ENCODE measurements around the gene ONECUT3. TPM values are rescaled to one million over a fixed set of nuclear protein-coding genes. Genes with fewer than 3 reads are reported as not detected.

ONECUT3 gene
- total RNA-seq, 4 donors from 2014 or later = not detected

- intact Hi-C loops (cut with DNase I; ENCODE audit: low total_unique reads) = no loop called here
- TF ChIP-seq POLR2A (IDR thresholded peaks at IDR 0.05) (no peak), CTCF (IDR thresholded peaks at IDR 0.05) (no peak)
- WGBS, 2 donors = 5 to 9% methylated on average over 12 of the region's 12 CpGs
Observed at GRCh38 chr19:1769645-1769985, 16.3 kb downstream of the ONECUT3 start.

GRCh38 chr19:1770866-1771576 is 17.7 kb downstream of the ONECUT3 start:
- WGBS, 2 donors = 86 to 89% methylated on average over 4 of the region's 4 CpGs
- no peak for DNase-seq (ENCODE audit: low spot score in 2 of 2)
- intact Hi-C loops (cut with DNase I; ENCODE audit: low total_unique reads) = no loop called here
- no peak overlapping the region for H3K4me3 ChIP-seq (ENCODE audit: low read depth, poor library complexity, severe bottlenecking)
- TF ChIP-seq CTCF (IDR thresholded peaks at IDR 0.05) = no peak
- no peak for TF ChIP-seq POLR2A (IDR thresholded peaks at IDR 0.05)

More at GRCh38 chr19:1769645-1769985, 16.3 kb downstream of the ONECUT3 start:
- no peak for DNase-seq (ENCODE audit: low spot score in 2 of 2)
- no peak overlapping the region for H3K4me3 ChIP-seq (ENCODE audit: low read depth, poor library complexity, severe bottlenecking)

GRCh38 chr19:1773184-1773583 is 19.9 kb downstream of the ONECUT3 start:
- no peak overlapping the region for H3K4me3 ChIP-seq (ENCODE audit: low read depth, poor library complexity, severe bottlenecking)
- TF ChIP-seq CTCF (IDR thresholded peaks at IDR 0.05) (no peak), POLR2A (IDR thresholded peaks at IDR 0.05) (no peak)
- 21 to 27% methylated on average over 8 of the region's 8 CpGs for WGBS, 2 donors
- no peak for DNase-seq (ENCODE audit: low spot score in 2 of 2)
- intact Hi-C loops (cut with DNase I; ENCODE audit: low total_unique reads) = no loop called here

- intact Hi-C loops (cut with DNase I; ENCODE audit: low total_unique reads) = no loop called here
- no peak overlapping the region for H3K4me3 ChIP-seq (ENCODE audit: low read depth, poor library complexity, severe bottlenecking)
- WGBS, 2 donors = 16 to 18% methylated on average over 20 to 45 of the region's 59 CpGs
- TF ChIP-seq CTCF (IDR thresholded peaks at IDR 0.05) = no peak
- no peak for TF ChIP-seq POLR2A (IDR thresholded peaks at IDR 0.05)
- DNase-seq (ENCODE audit: low spot score in 2 of 2) = no peak
Observed at GRCh38 chr19:1774989-1775772, 21.9 kb downstream of the ONECUT3 start.

- DNase-seq (ENCODE audit: low spot score in 2 of 2) = no peak
- WGBS, 2 donors = 2 to 4% methylated on average over 42 to 43 of the region's 50 CpGs
- no peak overlapping the region for H3K4me3 ChIP-seq (ENCODE audit: low read depth, poor library complexity, severe bottlenecking)
- intact Hi-C loops (cut with DNase I; ENCODE audit: low total_unique reads) = no loop called here
- TF ChIP-seq CTCF (IDR thresholded peaks at IDR 0.05) = no peak
- no peak for TF ChIP-seq POLR2A (IDR thresholded peaks at IDR 0.05)
Observed at GRCh38 chr19:1775951-1776605, 22.8 kb downstream of the ONECUT3 start.

Measured in lower leg skin (tissue), 4 donors.